Measurements from ENCODE around the gene SLC8A1. TPM values are rescaled to one million over a fixed set of nuclear protein-coding genes. Genes with fewer than 3 reads are reported as not detected.

The SLC8A1 gene
- total RNA-seq, 3 donors from 2014 or later: 6.0 to 164 (median 17.0) TPM

DNA sequence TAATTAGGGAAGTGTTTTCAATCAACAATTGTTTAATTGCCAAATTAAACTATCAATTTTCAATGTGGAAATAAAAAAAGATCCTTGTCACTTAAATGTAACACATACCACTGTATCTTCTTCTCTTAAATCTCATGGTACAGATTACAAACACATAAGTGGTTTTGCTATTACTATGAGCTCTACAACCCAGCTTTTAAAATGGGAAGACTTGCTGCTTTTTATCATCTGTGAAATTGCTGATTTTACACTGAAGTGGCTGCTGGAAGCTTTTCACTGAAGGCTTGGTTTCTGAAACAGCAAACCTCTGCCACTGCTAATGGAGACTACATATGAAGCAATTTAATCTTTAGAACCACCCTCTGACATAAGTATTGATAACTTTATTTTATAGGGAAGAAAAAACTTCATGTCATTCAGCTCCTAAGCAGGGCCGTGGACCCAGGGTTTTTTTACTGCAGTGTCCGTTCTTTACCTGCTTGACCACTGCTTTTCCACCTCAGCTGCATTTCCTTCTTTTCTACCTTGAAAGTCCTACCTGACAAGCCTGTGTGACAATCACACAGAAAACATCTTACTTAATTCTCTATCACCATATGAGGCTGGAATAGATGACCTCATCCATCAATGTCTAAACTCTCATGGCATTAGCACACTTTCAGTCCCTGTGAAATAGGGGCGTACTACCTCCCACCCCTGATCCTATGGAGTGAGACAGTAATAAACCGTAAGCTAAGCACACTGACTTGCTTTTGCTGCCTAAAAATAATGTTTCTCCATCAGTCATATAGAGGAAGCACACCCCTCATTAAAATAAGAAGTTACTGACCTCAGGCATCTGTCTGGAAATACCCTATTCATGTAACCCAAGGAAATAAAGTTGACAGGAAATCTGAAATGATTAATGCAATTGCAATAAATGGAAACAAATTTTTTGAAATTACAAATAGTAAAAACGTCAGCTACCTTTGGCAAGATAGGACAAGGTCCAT is 19.2 kb upstream of the SLC8A1 start:
- DNase-seq (no peak), ATAC-seq (no peak)
- intact Hi-C loops (cut with DNase I, micrococcal nuclease): no loop called here
- Histone ChIP-seq H3K4me1 (ENCODE audit: low read depth) (no peaks in the 10 kb centered on the region), H3K9me3 (no peaks in the 10 kb centered on the region), H3K36me3 (ENCODE audit: low read depth) (no peaks in the 10 kb centered on the region), H3K4me3 (no peak overlapping the region)
- TF ChIP-seq, protein P1, sequence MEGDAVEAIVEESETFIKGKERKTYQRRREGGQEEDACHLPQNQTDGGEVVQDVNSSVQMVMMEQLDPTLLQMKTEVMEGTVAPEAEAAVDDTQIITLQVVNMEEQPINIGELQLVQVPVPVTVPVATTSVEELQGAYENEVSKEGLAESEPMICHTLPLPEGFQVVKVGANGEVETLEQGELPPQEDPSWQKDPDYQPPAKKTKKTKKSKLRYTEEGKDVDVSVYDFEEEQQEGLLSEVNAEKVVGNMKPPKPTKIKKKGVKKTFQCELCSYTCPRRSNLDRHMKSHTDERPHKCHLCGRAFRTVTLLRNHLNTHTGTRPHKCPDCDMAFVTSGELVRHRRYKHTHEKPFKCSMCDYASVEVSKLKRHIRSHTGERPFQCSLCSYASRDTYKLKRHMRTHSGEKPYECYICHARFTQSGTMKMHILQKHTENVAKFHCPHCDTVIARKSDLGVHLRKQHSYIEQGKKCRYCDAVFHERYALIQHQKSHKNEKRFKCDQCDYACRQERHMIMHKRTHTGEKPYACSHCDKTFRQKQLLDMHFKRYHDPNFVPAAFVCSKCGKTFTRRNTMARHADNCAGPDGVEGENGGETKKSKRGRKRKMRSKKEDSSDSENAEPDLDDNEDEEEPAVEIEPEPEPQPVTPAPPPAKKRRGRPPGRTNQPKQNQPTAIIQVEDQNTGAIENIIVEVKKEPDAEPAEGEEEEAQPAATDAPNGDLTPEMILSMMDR (IDR thresholded peaks at IDR 0.05): no peak

DNA sequence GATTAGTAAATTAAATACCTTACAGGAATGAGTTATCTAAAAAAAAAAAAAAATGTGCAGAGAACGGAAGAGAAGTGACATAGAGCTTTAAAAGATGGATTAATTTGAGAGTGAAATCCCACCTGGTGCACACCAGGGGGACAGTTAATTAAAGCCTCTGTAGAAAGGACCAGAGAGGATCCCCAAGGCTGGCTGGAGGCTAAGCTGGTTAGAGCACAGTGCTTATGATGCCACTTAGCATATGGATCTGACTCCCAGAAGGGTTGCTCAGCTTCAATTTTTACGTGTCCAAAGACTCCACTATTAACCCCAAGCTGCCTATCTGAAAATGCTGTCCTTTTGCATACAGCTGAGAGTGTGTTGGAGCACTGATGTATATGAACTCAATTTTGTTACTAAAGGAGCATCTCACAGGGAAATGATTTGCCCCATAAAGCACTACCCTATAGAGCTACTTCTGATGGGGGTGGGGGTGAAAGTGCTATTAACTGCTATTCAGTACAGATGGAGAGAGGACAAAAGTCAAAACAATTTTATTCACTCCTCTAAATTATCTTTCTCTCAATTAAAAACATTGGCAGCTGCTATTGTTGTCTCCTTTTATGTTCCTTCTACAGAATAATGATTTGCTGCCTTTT is 15.2 kb upstream of the SLC8A1 start:
- H3K4me1 ChIP-seq (ENCODE audit: low read depth): no peaks in the 10 kb centered on the region
- intact Hi-C loops (cut with DNase I, micrococcal nuclease): no loop called here
- no peaks in the 10 kb centered on the region for H3K9me3 ChIP-seq
- TF ChIP-seq, protein P1 (IDR thresholded peaks at IDR 0.05): no peak
- DNase-seq (no peak), ATAC-seq (no peak)
- no peak overlapping the region for H3K4me3 ChIP-seq
- no peaks in the 10 kb centered on the region for H3K36me3 ChIP-seq (ENCODE audit: low read depth)

DNA sequence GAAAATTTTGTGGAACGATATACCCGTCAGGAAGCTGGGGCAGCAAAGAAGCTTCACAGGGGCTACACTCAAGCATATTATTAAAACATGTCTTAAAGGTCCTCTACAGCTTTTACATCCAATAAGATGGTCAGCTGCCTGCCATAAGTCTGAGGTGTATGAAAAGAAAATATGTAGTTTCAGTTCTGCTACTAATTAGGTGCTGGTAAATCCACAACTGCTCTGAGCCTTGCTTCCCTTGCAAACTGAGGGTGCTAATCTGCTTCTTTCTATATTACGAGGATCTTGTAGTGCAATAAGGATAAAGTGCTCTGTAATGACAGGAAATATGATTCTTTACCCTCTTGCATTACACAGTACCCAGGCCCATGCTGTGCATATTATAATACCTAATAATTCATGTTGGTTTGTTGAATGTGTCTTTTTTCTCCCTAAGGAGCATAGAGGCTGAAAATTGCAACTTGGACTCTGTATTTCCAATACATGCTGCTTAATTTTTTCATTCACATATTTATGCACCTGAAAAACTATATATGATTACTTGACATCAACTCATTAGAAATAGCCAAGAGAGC is 14.5 kb upstream of the SLC8A1 start:
- DNase-seq (no peak), ATAC-seq (no peak)
- H3K4me1 ChIP-seq (ENCODE audit: low read depth): no peaks in the 10 kb centered on the region
- no peak overlapping the region for H3K4me3 ChIP-seq
- H3K36me3 ChIP-seq (ENCODE audit: low read depth): no peaks in the 10 kb centered on the region
- TF ChIP-seq, protein P1 (IDR thresholded peaks at IDR 0.05): no peak
- intact Hi-C loops (cut with DNase I, micrococcal nuclease): no loop called here
- H3K9me3 ChIP-seq: no peaks in the 10 kb centered on the region

DNA sequence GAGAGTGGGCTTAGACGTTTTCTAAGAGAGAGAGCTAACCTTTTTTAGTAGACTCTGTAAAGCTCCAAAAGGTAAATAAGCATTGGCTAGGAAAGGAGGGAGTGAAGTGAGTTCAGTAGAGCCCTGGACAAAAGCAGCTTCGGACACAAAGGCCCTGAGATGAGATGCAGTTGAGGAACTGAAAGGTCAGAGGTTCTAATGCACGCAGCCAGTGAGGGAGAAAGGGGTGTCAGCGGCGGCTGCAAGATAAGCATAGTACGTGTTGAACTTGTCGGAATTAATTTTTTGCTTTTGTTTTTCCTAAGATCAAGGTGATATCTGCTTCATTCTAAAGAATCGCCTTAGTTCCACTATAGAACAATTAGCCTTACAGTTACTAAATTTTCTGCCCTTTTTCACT is 11.2 kb upstream of the SLC8A1 start:
- H3K36me3 ChIP-seq (ENCODE audit: low read depth): no peaks in the 10 kb centered on the region
- no peak for DNase-seq
- TF ChIP-seq, protein P1 (IDR thresholded peaks at IDR 0.05): no peak

DNA sequence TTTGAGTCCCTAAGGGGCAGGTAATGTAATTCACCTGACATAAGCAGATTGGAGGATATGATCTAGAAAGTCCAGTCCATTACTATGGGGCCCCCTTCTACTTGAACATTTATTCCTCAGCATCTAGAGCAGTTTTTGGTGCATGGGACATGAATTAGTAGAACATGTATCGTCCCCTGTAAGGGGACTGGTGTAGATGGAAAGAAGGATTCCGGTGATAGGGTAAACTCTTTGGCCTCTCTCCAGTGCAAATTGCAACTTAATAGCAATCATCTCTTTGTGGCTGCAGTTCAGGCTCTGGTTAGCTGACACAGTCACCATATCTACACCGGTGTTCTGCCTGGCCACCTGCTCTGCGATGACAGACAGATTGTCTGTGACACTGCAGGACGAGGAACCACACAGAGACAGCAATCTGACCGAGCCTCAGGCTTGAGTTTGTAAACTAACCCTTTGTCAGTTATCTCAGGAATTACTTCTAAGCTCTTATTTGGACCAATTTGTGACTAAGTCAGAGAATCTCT is 6.4 kb upstream of the SLC8A1 start:
- Histone ChIP-seq H3K36me3 (ENCODE audit: low read depth) (no peaks in the 10 kb centered on the region), H3K4me3 (no peak overlapping the region), H3K4me1 (ENCODE audit: low read depth) (no peaks in the 10 kb centered on the region), H3K9me3 (no peaks in the 10 kb centered on the region)
- intact Hi-C loops (cut with DNase I, micrococcal nuclease): loop anchor here in 1 of 2 donors (10.0 kb wide), 1 partner anchor 96 kb away; no protein-coding TSS in a partner anchor
- ATAC-seq (no peak), DNase-seq (no peak)
- TF ChIP-seq, protein P1 (IDR thresholded peaks at IDR 0.05): no peak

More for the DNA sequence above, 11.2 kb upstream of the SLC8A1 start:
- Histone ChIP-seq H3K9me3 (no peaks in the 10 kb centered on the region), H3K4me3 (no peak overlapping the region), H3K4me1 (ENCODE audit: low read depth) (no peaks in the 10 kb centered on the region)
- intact Hi-C loops (cut with DNase I, micrococcal nuclease): no loop called here
- no peak for ATAC-seq
